ENCODE results near the gene GK2.

The GK2 gene

DNA sequence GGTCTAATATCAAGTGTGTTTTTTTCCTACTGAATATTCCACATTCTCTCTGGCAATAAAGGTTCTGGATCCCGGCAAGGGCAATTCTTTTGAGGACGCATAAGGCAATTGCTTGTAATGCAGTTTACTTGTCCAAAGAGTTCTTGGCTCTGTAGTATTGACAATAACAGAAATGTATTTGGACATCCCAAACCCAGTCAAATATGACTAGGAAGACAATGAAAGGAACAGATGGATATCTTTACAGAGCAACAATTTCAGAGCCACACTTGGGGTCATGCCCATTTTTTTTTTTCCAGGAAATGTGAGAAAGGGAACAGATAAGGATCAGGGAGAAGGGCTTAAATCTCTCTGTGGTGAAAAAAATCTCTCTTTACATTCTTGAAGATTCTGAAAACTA lies 12.2 kb downstream of the GK2 start:
- DNase-seq (ENCODE audit: extremely low spot score, insufficient read length, low read depth) (no peak), FAIRE-seq (no peak)

DNA sequence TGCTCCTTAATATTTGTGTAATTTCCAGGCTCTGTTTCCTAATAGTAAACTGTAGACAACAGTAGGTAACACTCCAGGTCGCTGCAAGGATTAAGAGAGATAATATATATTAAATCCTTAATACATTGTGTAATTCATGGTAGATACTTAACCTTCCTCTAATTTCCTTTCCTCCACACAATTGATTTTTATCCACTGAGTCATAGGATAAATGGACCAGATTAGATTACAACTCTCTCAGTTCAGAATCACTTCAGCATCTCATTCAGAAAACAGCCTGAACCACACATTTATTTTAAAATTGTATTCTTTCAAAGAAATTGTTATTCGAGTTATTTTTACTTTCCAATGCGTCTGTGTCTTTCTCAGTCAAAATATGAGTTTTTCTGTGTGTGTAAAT lies 17.1 kb downstream of the GK2 start:
- no peak for FAIRE-seq
- no peak for DNase-seq (ENCODE audit: extremely low spot score, insufficient read length, low read depth)

DNA sequence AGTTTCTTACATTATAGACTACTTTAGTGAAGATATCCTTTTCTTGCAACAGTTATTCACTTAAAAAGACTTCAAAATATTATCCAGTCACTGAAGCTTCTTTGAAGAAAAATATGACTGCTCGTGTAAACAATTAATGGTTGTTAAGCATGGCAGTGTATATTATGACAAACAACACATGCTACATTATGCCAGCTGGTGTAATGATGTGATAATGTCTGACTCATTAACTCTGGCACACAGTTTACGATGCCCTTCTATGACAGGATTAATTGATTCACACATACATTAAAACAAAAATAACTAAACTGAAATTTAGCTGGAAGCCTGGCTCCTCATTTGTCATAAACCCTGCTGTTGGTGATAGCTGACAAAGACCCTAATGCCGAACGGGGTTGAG lies 22.4 kb downstream of the GK2 start:
- FAIRE-seq (no peak), DNase-seq (ENCODE audit: extremely low spot score, insufficient read length, low read depth) (no peak)

DNA sequence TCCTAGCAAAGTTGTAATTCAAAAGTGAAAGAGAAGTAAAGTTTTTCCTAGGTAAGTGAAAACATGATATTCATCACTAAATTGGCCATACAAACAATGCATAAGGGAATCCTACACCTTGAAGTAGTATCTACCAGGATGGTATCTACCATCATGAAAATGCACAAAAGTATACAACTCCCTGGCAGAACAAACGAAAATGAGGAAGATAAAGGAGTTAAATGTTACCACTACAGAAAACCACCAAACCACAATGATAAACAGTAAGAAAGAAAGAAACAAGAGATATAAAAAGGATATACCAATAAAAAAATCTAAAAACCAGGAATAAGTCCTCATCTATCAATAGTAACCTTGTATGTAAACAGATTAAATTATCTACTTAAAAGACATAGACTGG lies 26.9 kb downstream of the GK2 start:
- DNase-seq (ENCODE audit: extremely low spot score, insufficient read length, low read depth) (no peak), FAIRE-seq (no peak)

DNA sequence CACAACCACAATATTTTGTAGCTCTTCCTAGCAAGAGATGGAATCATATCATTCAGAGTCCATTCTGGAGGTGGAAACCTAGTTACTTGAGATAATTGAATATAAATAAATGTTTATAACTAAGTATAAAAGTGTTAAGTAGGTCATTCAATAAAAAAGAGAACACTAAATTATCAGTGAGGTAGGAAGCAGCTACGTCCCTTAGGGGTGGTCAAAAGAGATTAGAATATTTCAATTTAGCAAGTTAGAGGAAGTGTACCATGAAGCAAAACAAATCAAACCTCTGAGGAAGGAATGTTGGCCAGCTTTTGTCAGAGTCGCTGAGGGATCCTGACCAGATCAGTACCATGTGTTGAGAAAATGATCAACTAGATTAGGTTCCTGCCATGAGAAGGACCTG lies 38.0 kb downstream of the GK2 start:
- FAIRE-seq (no peak), DNase-seq (ENCODE audit: extremely low spot score, insufficient read length, low read depth) (no peak)

DNA sequence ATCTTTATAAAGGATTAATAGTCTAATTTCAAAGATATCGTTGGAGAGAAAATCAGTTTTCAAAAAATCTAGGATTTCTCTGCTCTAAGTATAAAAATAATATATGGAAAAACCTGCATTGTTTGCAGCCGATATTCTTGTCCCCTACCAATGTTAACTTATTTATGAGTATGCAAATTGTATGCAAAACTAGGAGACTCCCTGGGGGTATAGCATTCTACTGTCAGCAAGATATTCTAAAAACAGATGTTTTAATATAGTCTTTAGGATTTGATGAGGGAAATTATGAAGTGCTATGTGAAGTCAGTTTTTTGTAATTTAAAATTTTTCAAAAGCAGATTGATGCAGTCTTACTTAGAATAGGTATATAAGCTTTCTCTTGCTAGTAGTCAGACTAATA lies 40.9 kb downstream of the GK2 start:
- FAIRE-seq, result no peak
- no peak for DNase-seq (ENCODE audit: extremely low spot score, insufficient read length, low read depth)

DNA sequence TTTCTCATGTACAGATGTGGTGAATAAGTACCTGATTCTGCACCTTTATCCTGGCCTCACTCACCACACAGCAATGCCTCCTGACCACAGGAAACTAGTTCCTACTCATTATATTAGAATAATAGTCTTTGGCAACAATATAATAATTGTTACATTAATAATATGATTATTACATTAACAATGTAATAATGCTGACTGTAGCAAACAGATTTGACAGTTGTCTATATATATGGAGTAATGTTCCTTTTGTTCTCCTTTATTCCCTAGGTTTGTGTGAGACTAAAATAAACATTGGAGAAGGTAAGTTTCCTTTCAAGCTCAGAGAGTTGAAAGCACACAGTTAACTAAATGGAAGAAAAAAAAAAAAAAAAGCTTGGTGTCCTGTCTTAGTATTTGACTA lies 41.6 kb downstream of the GK2 start:
- FAIRE-seq (no peak), DNase-seq (ENCODE audit: extremely low spot score, insufficient read length, low read depth) (no peak)

DNA sequence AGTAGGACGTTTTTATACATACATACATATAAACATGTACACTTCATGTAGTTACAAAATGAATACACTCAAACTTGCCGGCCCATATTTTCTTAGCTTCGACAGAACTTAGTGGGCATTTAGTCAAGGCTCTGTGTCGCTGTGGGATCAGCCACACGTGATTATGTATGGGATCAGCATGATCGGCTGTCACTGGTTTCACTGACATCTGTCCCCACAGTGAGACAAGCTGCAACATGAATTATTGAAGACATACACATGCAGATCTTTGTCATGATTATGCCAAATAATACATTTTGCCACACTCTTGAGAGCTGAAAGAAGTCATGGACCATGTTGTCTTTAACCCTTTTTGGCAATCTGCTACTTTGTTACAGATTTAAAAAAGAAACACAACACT lies 44.0 kb downstream of the GK2 start:
- FAIRE-seq, result no peak
- no peak for DNase-seq (ENCODE audit: extremely low spot score, insufficient read length, low read depth)

DNA sequence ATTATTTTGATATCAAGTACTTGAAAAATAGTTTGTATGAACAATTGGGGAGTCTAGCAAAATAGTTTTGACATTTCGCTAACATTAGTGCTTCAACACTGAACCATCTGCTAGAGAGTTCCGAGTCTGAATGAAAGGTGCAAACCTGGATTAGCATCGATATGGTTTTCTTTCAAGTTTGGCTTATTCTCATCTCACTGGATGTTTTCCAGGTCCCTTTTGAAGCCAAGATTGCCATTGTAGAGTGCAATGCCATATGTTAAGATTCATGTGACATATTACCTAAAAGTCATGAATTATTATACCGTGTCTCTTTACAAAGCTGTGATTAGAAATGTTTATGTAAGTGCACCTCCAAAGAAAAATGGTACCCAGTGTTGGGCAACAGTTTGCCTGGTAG lies 45.4 kb downstream of the GK2 start:
- FAIRE-seq, result no peak

DNA sequence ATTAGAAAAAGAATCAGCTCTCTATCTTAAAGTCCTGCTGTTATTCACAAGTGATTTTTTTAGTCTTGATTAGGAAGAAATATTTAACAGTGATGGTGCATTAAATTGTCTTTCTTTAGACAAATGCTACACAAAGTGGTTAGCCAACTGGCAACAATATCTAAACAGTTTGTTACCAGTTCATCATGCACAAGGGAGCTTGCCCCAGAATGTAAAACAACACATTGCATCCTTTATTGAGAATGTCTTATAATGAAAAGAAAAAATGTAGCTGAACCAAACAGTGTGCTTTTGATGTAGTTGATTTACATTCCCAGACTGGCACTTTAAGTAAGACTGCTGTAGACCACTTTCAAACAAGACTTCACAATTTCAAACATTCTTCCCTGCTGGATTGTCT lies 48.0 kb downstream of the GK2 start:
- FAIRE-seq, result no peak
- no peak for DNase-seq (ENCODE audit: extremely low spot score, insufficient read length, low read depth)

More for the DNA sequence above, 45.4 kb downstream of the GK2 start:
- DNase-seq (ENCODE audit: extremely low spot score, insufficient read length, low read depth), result no peak

DNA sequence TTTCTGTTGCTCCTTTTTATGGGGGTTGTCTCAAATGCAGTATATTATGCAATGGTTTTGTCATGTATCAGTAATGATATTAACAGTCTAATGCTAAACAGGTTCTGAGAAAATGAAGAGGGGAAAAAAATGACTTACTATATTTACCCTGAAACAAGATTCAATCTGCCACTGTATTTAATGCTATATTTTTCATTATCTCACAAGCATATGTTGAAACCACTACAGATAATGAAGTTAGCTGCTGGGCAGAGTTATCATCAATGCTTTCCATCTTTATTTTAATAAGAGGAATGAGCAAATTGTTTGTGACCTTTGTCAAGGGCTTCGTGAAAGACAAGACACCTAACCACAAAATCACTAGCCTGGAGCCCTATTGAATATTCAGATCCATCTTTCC lies 49.6 kb downstream of the GK2 start:
- DNase-seq (ENCODE audit: extremely low spot score, insufficient read length, low read depth) (no peak), FAIRE-seq (no peak)

DNA sequence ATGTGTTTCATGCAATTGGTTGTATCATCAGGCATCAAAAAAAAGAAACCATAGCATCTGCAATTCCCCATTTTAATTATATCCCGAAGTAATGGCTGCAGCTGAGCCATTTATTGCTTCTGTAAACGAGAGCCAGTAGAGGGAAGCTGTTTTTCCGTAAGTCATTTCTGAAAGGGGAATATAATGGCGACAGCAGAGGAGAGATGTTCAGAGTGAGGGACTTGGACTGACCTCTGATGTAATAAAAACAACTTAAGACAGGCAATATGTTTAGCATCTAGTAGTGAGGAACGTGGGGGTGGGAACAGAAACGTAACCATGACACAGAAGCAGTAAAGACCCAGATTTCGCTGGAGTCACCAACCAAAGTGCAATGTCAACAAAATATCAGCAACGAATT lies 50.7 kb downstream of the GK2 start:
- no peak for DNase-seq (ENCODE audit: extremely low spot score, insufficient read length, low read depth)
- no peak for FAIRE-seq
